Endothelial cell of umbilical vein (primary cell): Measurements from ENCODE around the gene KCNJ18. TPM values are rescaled to one million over a fixed set of nuclear protein-coding genes. Genes with fewer than 3 reads are reported as not detected.

Experiments used
- BruUV-seq: library from RNA; stranded (reverse); fragments of 400-500 nt; replicated peaks from 2 replicates; lab custom pipeline; 2021; lab: Mats Ljungman, UMichigan
- CTCF ChIA-PET: fragments of 300-600, 350-600 bp; sonication (Branson Sonifier 250); formaldehyde crosslinking; loops from one replicate; lab custom pipeline; 2021; ENCODE audit warnings: antibody characterized with exemption, inconsistent platforms; lab: Charles Lee
- POLR2A ChIA-PET: fragments of 300-600, 350-600 bp; sonication (Branson Sonifier 250); formaldehyde crosslinking; loops from one replicate; lab custom pipeline; 2021; ENCODE audit warnings: antibody characterized with exemption, inconsistent platforms; lab: Charles Lee
- DNase-seq: peaks from one replicate; pipeline ENCODE4 v3.0.0-alpha.2; 2011; ENCODE audit warnings: low read depth, low spot score
- FAIRE-seq: peaks from 2 replicates; lab custom pipeline; 2011; peaks lifted over from hg19 to GRCh38; lab: Jason Lieb, UNC
- H2AFZ ChIP-seq: 2 replicates; pipeline ENCODE4 v1.6.0; 2012; ENCODE audit warnings: low read depth, low read length, control low read depth, inconsistent platforms
- H3K27ac ChIP-seq: 2 replicates; pipeline ENCODE4 v1.5.1; 2011; ENCODE audit warnings: low read depth, mild to moderate bottlenecking, control low read depth, low read length, moderate library complexity; ENCODE audit not compliant: insufficient read depth
- H3K27me3 ChIP-seq, 2 experiments: 2 replicates each; pipeline versions ENCODE4 v1.6.0 to v1.6.1; 2011; ENCODE audit warnings: low read length in 2 of 2, mixed read lengths in 1 of 2; ENCODE audit not compliant: control insufficient read depth in 2 of 2, insufficient read depth in 2 of 2
- H3K36me3 ChIP-seq, 2 experiments: 2 replicates in 1 of 2; 3 replicates in 1 of 2; pipeline ENCODE4 v1.5.1; 2011; ENCODE audit warnings: low read length in 2 of 2, mild to moderate bottlenecking in 1 of 2, moderate library complexity in 1 of 2; ENCODE audit not compliant: control insufficient read depth in 2 of 2, insufficient read depth in 2 of 2; ENCODE audit errors: extremely low read depth in 1 of 2
- H3K4me1 ChIP-seq: 3 replicates; pipeline ENCODE4 v1.5.1; 2011; ENCODE audit warnings: mild to moderate bottlenecking, low read length; ENCODE audit not compliant: control insufficient read depth, insufficient read depth; ENCODE audit errors: extremely low read depth
- H3K4me2 ChIP-seq: 2 replicates; pipeline ENCODE4 v1.6.1; 2011; ENCODE audit warnings: low read length, control low read depth, mixed read lengths; ENCODE audit not compliant: insufficient read depth
- H3K4me3 ChIP-seq, 3 experiments: fragments of 200-600 bp in 1 of 3; sonication (generic), shearing (Covaris generic) in 1 of 3; replicated peaks in 1 of 3; 2 replicates each; pipeline ENCODE4 v1.5.1; 2011 to 2016; ENCODE audit warnings: control low read depth in 3 of 3, low read length in 3 of 3, mild to moderate bottlenecking in 2 of 3, inconsistent platforms in 1 of 3, low read depth in 1 of 3, moderate library complexity in 1 of 3; ENCODE audit not compliant: insufficient read depth in 1 of 3
- H3K79me2 ChIP-seq: 2 replicates; pipeline ENCODE4 v1.6.0; 2012; ENCODE audit warnings: low read length, inconsistent platforms; ENCODE audit not compliant: control insufficient read depth, insufficient read depth
- H3K9ac ChIP-seq: replicated peaks from 2 replicates; pipeline ENCODE3; 2011; ENCODE audit warnings: low read length, control low read depth; ENCODE audit not compliant: insufficient read depth; ENCODE audit errors: extremely low read depth
- H3K9me1 ChIP-seq: replicated peaks from 3 replicates; pipeline ENCODE4 v1.6.0; 2011; ENCODE audit warnings: mild to moderate bottlenecking, low read length; ENCODE audit not compliant: control insufficient read depth, insufficient read depth; ENCODE audit errors: extremely low read depth
- H3K9me3 ChIP-seq: replicated peaks from 2 replicates; pipeline ENCODE4 v1.5.1; 2012; ENCODE audit warnings: low read length, inconsistent platforms; ENCODE audit not compliant: control insufficient read depth, insufficient read depth
- H4K20me1 ChIP-seq: replicated peaks from 2 replicates; pipeline ENCODE3; 2011; ENCODE audit warnings: mild to moderate bottlenecking, low read length; ENCODE audit not compliant: control insufficient read depth, insufficient read depth; ENCODE audit errors: extremely low read depth
- EZH2 ChIP-seq: IDR thresholded peaks from 2 replicates; pipeline ENCODE4 v1.6.1; 2012; ENCODE audit warnings: borderline replicate concordance, low read depth, mild to moderate bottlenecking, moderate library complexity, low read length, inconsistent platforms; ENCODE audit not compliant: severe bottlenecking
- FOS ChIP-seq: IDR thresholded peaks from 2 replicates; pipeline ENCODE4 v1.6.1; 2011; ENCODE audit warnings: mild to moderate bottlenecking, low read length, moderate library complexity, borderline replicate concordance; ENCODE audit not compliant: insufficient read depth
- GATA2 ChIP-seq: IDR thresholded peaks from 2 replicates; pipeline ENCODE4 v1.7.0; 2011; ENCODE audit warnings: low read depth, mild to moderate bottlenecking, moderate library complexity, mixed read lengths, low read length; ENCODE audit not compliant: insufficient read length, insufficient read depth
- JUN ChIP-seq: IDR thresholded peaks from 2 replicates; pipeline ENCODE4 v1.6.1; 2011; ENCODE audit warnings: borderline replicate concordance, low read depth; ENCODE audit not compliant: insufficient read length, insufficient read depth
- MYC ChIP-seq: IDR thresholded peaks from one replicate; pipeline ENCODE4 v1.6.1; 2011; ENCODE audit warnings: mild to moderate bottlenecking, low read depth, low read length
- POLR2A ChIP-seq: IDR thresholded peaks from 2 replicates; pipeline ENCODE4 v1.6.1; 2012; ENCODE audit warnings: low read depth, mild to moderate bottlenecking, control low read depth, low read length
- POLR2AphosphoS5 ChIP-seq: IDR thresholded peaks from 2 replicates; pipeline ENCODE4 v1.6.1; 2012; ENCODE audit warnings: low read depth, mild to moderate bottlenecking, control low read depth, low read length, moderate library complexity; ENCODE audit not compliant: insufficient read depth
- dilution Hi-C: fragments of 300-500 bp; cut with MboI; formaldehyde crosslinking; loops from one replicate; pipeline ENCODE4 v1.15.0; 2019; ENCODE audit warnings: low sequenced_read_pairs; ENCODE audit not compliant: extremely low pct_ligation_motif_present
- intact Hi-C: fragments of 100-400 bp; cut with micrococcal nuclease; formaldehyde crosslinking; loops from one replicate; pipeline ENCODE4 v1.10.0; 2022
- polyA plus RNA-seq, 4 experiments: library from polyadenylated mRNA; depleted of rRNA in 3 of 4; stranded (reverse) in 3 of 4; unstranded in 1 of 4; fragments of >200 nt; gene quantifications; 2 replicates each; pipeline versions ENCODE4 v1.2.1 to v1.2.3, GENCODE V29; 2011 to 2012; ENCODE audit warnings: missing spikeins in 1 of 4
- total RNA-seq: library from RNA; stranded (reverse); gene quantifications from 2 replicates; pipeline ENCODE4 v1.2.3, GENCODE V29; 2021
- TF ChIP-seq, protein P1 (sequence below): IDR thresholded peaks from 2 replicates; pipeline ENCODE4 v1.6.1; 2011; ENCODE audit not compliant: insufficient read depth, insufficient read length
- TF ChIP-seq, protein P2 (sequence below), 2 donors: IDR thresholded peaks; 1 replicate in 1 of 2; 2 replicates in 1 of 2; pipeline ENCODE4 v1.5.1; 2011; ENCODE audit warnings: low read length in 2 of 2, mild to moderate bottlenecking in 2 of 2, moderate library complexity in 2 of 2, control low read depth in 1 of 2, inconsistent platforms in 1 of 2, low read depth in 1 of 2; ENCODE audit not compliant: insufficient read depth in 1 of 2; ENCODE audit errors: extremely low read depth in 1 of 2

The KCNJ18 gene
- total and polyA plus RNA-seq, 2 donors (not counting 3 experiments of a cell fraction or from before 2014, with no cell fraction given): not detected

DNA sequence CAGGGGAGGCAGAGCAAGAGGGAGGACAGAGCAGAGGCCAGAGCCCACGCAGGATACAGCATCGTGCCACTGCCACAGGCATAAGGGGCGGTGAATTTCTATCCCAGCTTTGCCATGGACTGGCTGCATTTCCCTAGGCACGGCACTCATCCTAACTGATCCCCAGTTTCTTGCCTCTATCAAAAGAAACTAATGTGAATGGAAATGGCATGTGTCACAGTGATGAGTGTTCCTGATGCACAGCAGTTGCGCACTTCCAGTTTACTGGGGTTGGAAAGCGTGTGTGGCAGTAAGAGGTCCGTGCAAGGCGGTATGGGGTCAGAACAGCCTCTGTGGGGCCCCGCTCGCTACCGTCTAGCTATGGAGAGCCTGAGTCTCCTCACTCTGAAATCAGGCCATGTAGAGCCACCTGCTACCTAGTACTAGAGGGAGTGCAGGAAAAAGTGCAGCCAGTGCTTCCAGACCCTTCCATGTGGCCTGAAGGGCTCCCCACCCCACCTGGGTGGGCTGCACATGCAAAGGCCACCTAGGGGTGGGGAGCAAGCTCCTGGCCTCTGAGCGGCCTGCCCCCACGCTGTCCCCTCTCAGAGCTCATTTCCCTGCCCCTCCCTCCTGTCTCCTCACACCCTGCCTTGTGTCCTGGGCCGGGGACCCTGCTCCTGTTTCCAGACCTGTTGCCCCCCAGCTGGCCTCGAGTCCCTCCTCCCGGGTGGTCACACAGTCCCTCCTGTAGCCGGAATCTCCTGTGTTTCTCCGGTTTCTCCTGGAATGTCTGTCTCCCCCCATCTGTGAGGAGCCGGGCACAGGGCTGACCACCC lies 5.0 kb upstream of the KCNJ18 start:
- no peak for FAIRE-seq
- Histone ChIP-seq H3K4me2 (no peak overlapping the region), H3K9me3 (peaks cover 7% of the 10 kb centered on the region), H3K4me3 (no peak overlapping the region), H3K9me1 (no peaks in the 10 kb centered on the region), H3K27ac (no peak overlapping the region), H3K4me1 (no peaks in the 10 kb centered on the region), H3K9ac (no peak overlapping the region), H3K27me3 (no peaks in the 10 kb centered on the region), H2AFZ (no peak overlapping the region), H3K36me3 (no peaks in the 10 kb centered on the region), H4K20me1 (no peaks in the 10 kb centered on the region), H3K79me2 (no peaks in the 10 kb centered on the region)
- TF ChIP-seq EZH2 (no peak), MYC (no peak), GATA2 (no peak), POLR2AphosphoS5 (no peak), JUN (no peak), POLR2A (no peak), FOS (no peak)
- TF ChIP-seq, protein P1, sequence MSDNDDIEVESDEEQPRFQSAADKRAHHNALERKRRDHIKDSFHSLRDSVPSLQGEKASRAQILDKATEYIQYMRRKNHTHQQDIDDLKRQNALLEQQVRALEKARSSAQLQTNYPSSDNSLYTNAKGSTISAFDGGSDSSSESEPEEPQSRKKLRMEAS: no peak
- TF ChIP-seq, protein P2, sequence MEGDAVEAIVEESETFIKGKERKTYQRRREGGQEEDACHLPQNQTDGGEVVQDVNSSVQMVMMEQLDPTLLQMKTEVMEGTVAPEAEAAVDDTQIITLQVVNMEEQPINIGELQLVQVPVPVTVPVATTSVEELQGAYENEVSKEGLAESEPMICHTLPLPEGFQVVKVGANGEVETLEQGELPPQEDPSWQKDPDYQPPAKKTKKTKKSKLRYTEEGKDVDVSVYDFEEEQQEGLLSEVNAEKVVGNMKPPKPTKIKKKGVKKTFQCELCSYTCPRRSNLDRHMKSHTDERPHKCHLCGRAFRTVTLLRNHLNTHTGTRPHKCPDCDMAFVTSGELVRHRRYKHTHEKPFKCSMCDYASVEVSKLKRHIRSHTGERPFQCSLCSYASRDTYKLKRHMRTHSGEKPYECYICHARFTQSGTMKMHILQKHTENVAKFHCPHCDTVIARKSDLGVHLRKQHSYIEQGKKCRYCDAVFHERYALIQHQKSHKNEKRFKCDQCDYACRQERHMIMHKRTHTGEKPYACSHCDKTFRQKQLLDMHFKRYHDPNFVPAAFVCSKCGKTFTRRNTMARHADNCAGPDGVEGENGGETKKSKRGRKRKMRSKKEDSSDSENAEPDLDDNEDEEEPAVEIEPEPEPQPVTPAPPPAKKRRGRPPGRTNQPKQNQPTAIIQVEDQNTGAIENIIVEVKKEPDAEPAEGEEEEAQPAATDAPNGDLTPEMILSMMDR (IDR thresholded peaks at IDR 0.05; ENCODE audit: extremely low read depth in 1 of 2, insufficient read depth in 1 of 2, low read depth in 1 of 2, low read length in 2 of 2): no peak
- BruUV-seq: no TSS peak
- ChIA-PET POLR2A (no interaction called here), CTCF (no interaction called here)
- DNase-seq: no peak
- dilution Hi-C loops (no loop called here), intact Hi-C loops (no loop called here)
